Cortex of kidney (tissue), 1 donor: Measurements from ENCODE around the gene NUP62.

ENCODE experiments used
- DNase-seq: peaks from one replicate; lab custom pipeline; 2025; lab: John Stamatoyannopoulos, UW

The NUP62 gene

DNA sequence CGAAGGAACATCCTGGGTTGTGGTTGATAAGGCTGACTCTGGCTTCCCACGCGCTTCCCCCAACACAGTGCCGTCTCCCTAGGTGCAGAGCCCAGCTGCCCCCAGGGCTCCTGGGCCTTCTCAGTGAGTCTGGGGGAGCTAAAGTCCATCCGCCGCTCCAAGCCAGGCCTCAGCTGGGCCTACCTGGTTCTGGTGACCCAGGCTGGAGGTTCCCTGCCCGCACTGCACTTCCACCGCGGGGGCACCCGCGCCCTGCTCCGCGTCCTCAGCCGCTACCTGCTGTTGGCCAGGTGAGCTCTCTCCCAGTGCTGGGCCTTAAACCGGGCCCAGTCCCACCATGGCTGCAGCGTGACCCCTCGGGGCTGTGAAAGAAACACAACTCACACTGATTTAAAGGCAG is 48.1 kb downstream of the NUP62 start:
- DNase-seq: no peak

DNA sequence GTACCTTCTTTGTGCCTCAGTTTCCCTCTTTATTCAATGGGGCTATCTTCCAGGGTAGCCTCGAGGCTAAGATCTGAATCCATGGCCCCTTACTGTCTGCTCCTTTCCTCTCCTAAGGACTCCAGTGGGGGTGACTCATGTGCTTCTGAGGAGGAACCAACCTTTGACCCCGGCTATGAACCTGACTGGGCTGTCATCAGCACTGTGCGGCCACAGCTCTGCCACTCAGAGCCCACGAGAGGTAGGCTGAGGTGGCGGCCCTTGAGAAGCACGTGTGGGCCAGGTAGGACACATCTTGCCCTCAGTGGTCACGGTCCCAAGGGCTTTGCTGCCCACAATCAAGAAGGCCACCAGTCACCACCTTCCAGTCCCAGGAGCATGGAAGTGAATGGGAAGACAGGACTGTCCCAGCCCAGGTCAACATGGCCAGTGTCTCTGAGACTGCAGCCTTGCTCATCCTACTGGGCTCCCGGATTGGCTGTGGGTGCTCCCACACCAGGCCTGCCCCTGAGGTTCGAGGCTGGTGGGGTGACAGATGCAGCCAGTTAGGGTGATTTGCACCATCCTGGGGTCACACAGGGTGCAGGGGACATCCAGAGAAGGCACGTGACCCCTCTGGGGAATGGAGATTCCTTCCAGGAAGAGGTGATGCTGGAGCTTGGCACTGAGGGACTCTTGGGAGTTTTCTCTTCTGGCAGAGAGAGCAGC is 49.0 kb downstream of the NUP62 start:
- no peak for DNase-seq

DNA sequence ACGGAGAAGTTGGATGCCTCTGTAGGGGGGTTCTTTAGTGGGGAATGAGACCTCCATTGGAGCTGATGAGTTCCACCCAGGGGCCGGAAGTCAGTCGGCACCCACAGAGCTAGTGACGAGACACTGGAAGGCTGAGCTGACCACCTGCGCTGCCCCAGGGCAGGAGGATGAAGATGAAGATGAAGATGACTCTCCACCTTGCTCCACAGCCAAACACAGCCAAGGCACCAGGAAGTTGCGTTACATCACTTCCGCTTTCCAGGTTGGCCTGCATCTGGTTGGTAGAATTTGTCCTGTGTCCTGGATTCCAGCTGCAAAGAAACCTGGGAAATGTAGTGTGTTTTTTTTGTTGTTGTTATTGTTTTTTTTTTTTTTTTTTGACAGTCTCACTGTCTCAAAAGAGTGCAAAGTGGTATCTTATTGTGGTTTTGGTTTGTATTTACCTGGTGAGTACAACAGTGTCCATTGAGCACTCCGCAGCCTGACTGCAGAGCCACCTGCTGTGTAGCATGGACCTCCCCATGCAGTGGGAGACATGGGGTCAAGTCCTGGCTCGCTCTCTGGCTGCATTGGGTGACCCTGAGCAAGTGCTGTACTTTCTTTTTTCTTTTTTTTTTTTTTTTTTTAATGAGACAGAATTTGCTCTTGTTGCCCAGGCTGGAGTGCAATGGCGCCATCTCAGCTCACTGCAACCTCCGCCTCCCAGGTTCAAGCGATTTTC is 49.9 kb downstream of the NUP62 start:
- DNase-seq: no peak

DNA sequence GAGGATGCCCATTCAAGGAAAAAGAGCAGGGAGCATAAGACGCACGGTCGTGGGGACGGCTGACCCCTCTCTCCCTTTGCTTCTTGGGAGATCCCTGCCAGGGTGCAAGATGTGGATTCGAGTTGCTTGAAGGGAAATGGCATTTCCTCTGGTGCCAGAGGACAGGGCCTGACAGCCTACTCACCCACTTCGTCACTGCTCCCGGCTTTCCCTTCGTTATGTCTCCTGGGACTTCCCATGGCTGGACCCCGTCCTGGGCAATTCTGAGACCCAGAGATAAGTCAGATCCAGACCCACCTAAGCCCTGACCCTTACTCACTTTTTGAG is 50.6 kb downstream of the NUP62 start:
- DNase-seq: no peak

DNA sequence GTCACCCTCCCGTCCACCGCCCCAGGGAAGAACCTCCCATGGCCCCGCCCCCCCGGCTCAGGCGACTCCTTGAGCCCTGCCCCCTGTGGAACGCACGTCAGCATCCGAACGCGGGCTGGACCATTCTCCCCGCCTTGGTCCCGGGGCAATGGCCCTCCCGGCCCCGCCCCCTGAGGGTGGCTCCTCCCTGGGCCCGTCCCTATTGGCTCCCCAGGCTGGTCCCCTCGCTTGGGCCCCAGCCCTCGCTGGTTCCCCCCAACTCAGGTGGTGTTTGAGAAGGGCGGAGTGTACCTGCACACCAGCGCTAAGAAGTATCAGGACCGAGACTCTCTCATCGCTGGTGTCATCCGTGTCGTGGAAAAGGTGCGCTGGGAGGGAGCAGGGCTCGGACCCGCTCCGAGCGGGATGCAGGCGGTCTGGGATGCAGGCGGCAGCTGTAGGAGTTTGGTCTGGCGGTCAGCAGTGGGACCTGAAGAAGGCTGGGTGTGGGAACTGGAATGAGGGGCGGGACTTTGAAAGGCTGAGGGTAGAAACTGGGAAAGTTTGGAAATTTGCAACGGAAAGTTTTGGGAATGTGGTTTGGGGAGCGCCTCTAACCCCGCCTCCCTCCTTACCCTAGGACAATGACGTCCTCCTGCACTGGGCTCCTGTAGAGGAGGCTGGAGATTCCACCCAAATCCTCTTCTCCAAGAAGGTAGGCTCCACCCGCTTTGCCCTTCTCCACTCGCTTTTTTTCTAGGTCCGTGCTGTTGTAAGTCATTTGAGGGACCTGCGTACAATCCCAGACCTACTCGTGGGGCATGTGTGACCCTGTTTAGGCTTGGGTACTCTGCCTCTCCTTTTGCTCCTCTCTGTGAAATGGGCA is 51.2 kb downstream of the NUP62 start:
- DNase-seq: peak; percentile 33

DNA sequence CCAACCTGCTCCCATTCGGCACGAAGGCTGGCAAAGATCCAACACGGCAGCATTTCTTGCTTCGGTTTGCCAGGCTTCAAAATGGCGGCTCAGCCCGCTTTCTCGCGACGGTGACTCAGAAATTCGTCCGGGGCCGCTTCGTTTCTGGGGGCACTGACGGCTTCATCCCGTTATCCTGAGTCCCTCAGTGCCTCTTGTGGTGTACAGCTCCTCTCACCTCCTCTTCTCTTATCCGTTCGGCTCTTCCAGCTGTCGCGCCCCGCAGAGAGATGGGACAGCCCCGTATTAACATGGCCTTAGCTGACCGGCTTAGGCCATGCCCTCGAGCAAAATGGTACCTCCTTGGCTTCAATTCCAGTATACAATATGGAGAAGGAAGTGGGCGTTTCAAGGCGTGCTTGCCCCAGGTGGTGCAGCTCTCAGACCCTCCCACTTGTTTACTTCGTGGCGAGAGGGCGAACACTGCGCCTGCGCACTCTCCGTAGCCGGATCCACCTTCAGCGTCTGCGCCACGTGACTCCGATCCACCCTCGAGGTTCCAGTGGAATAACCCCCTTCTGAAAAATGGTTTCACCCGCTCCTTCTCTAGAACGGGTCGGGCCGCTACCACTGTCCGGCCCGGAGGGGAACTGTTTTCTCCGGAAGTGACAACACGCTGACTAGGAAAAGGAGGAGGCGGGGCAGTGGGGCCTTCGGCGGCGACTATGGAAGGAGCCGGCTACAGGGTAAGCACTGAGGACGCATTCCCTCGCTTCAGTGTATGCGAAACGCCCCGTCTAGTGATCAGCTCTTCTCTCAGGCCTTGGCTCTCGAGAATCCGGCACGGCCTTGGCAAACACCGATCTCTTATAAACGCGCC is 52.1 kb downstream of the NUP62 start, which contains the start of the genes AKT1S1 and TBC1D17:
AKT1S1 (minus strand) TSS at position 336 of the 859 bp plus-strand sequence. CDS start 4,060 bp downstream, outside the sequence.
TBC1D17 (plus strand) TSS at position 683 of the 859 bp plus-strand sequence; CDS start at position 705, 22 bp downstream.
- DNase-seq: peak; percentile 80

DNA sequence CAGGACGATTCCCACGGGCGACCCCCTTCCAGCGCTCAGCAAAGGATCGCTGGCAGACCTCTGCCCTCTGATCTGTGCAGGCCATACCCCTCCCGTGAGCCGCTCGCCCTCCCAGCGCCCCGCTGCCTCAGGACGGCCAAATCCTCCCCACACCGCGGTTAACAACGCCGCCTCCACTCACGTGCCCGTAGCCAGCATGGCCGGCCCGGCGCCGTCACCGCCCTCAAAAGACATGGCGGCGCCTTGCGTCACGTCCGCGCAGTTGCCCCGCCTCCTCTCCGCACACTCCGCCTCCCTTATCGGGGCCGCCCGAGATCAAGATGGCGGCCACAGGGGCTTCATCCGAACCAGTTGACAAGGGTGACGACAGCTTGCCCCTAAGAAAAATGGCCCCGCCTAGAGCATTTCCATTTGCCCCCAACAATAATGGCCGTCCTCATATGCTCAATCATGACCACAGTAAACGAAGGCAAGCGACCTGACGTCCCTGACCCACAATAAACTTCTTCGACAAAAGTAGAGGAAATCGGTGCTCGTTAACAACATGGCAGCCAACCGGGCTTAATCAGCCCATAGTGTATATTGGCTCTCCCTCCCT is 52.8 kb downstream of the NUP62 start:
- peak; percentile 47 for DNase-seq

DNA sequence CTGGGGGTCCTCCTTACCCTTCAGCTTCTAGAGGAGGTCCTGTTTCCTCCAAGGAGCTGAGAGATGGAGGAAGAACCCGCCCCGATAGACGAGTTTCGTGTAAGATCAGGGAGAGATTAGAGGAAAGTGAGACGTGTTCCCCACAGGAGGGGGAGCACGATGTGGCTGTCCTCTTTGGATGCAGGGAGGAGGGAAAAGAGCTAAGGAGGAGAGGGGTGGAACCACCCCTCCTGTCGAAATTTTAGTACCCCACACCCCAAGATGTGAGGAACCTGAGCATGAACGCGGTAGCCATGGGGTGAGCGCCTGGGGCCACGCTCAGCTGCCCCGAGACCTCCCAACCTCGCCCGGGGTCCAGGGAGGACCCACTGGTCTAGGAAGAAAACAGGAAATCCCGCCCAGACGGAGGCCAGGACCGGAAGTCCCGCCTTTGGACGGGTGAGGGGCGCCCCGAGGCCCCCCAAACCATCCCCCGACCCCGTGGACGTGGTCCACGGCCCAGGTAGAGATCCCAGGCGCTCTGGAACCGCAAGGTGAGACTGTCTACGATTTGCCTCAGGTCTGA is 53.4 kb downstream of the NUP62 start:
- no peak for DNase-seq

DNA sequence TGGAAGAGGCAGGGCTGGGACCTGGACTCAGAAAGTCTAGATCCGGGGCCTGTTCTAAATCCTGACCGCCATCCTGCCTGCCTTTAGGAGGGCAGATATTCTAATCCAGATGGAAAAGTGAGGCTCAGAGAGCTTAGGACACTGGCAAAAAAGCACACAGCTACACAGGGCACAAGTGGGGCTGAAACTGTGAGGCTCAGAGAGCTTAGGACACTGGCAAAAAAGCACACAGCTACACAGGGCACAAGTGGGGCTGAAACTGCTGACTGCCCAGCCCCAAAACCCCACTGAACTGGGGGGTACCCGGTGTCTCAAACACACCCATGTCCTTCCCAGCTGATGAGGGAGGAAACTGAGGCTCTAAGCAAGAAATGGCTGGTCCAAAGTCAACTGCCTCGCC is 54.1 kb downstream of the NUP62 start:
- DNase-seq: no peak

DNA sequence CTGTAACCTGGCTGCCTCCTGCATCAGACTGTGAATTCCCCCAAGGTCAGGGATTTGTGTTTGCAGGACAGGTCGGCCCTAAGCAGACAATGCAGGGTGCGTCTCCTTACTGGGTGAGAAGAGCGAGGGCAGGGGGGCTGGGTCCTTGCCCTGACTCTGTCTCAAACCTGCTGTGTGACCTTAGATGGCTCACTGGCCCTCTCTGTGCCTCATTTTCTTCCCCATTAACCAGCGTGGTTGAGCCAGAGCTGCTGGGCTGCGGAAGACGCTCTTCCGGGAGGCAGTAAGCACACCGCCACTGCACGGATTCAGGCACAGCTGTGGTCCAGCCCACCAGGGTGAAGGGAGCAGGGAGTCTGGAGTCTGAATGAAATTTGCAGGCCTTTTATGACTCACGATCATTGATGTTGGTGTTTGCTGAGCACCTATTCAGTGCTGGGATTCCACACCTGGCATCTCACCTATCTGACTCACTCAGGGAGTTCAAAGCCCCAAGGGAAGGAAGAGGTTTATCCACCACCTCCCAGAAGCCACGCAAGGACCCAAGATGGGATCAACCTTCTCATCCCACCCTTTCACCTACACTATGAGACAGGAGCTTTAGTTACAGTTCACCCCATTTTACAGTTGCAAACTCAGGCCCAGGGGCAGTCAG is 54.7 kb downstream of the NUP62 start:
- DNase-seq: no peak

DNA sequence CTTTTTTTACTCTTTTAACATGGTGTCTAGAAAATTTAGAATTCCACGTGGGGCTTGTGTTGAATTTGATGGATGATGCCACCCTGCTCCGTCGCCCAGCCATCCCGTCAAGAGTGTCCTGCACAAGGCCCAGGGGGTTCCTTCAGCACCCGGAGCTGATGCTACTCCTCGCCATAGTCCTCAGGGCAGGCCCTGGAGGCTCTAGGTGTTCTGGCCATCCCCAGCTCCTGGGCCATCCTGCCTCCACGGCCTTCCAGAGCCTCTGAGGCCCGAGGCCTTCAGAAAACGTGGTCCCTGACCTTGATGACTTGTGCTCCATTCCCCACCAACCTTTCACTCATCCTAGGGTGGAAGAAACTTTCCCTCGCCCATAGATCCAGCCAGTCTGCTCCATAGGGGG is 55.5 kb downstream of the NUP62 start:
- DNase-seq: no peak

DNA sequence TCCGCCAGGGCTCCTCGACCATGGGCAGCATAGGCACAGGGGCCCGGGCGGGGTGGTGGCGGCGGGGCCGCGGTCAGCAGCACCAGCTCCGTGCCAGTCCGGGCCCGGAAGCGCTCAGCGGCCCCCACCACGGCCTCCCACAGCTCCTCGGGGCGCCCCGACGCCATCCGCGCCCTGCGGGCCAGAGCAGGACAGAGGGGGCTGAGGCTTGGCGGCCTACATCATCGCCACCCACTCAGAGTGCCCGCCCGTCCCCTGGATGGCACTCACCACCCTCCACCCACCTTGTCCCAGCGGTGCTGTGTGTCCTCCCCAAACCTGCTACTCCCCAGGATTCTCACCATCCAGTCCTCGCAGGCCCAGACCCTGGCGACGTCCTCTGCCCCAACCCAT is 56.2 kb downstream of the NUP62 start:
- no peak for DNase-seq

DNA sequence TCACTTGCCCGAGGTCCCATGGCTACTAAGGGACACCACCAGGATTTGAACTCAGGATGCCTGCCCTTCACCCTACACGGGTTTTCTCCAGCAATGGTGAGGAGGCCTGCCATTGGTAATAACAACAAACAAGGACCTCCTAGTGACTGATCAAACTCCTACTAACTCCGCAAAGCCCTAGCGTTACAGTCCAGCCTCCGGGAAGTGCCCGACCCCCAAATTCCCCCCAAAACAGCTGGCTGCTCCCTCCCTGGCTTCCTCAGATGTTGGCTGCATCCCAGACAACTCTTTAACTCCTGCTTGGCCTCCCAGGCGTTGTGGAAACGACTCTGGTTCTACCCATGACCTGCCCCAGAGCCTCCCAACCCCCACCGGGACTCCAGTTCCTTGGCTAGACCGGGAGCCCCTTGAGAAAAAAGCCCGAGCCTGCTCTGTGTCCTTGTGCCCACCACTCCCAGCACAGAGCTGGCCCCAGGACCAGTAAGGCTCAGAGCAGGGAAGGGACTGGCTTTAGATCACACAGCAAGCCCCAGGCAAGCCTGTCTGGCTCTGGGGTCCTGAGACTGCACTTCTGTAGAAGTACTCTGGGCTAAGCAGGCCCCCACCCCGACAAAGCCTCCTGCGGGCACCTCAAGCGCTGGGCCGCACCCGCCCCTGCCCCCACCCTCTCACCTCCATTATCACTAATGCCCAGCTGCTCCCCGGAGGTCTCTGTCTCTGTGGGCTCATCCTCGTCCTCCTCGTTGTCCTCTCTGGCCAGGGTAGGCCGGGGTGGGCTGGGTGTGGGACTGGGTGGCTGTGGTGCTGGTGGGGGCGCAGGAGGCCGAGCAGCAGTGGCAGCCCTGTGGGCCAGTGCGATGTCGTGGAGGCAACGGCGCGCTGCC is 56.8 kb downstream of the NUP62 start:
- DNase-seq: no peak

DNA sequence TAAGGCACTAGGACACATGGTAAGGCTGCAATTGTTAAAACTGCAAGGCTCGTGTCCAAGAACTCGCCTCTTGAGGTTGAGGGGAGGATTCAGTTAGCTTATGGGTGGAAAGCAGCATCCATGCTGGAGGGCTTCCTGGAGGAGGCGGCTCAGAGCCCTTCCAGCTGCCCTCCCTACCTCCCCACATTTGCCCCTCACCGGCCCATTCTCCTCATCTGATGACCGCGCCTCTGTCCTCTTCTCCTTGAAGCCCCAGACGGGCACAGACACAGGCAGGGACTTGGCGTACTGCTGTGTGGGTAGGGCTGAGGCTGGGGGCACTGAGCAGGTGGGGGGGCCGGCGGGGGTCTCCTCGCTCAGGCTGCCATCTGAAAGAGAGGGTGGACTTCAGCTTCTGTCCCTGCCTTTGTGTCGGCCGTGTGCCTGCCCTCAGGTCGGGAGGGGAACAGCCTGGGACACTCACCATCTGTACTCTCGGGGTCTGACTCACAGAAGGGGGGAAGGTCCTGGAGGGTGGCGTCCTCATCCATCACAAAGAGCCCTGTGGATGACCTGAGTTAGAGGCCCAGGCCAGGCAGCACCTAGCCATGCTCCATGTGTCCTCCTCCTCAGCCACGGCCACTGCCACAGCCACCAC is 57.8 kb downstream of the NUP62 start:
- DNase-seq: no peak

DNA sequence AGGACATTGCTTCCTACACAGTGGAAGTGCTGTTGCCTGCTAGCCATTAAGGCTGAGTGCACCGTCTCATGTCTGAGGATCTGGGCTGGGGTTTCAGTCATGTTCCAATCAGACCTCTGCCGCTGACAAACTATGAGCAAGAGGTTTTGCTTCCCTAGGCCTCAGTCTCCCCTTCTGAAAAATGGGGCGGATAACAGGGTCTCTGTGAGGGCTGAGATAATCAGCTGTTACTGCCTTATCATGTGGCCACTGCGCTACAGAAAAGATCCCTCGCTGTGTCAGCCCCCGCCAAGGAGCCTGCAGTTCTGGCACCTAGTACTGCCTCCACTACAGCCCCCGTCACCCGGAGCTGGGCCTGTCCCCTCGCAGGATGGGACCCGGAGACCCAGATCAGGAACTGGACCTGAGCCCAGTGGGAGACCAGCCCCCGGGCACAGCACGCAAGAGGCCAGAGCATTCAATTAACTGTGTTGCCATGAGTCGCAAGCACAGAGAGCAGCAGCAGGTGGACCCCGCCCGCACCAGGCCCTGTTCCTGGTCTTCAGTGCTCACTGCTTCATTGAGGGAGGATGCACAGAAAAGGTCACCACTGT is 58.9 kb downstream of the NUP62 start:
- DNase-seq: no peak

DNA sequence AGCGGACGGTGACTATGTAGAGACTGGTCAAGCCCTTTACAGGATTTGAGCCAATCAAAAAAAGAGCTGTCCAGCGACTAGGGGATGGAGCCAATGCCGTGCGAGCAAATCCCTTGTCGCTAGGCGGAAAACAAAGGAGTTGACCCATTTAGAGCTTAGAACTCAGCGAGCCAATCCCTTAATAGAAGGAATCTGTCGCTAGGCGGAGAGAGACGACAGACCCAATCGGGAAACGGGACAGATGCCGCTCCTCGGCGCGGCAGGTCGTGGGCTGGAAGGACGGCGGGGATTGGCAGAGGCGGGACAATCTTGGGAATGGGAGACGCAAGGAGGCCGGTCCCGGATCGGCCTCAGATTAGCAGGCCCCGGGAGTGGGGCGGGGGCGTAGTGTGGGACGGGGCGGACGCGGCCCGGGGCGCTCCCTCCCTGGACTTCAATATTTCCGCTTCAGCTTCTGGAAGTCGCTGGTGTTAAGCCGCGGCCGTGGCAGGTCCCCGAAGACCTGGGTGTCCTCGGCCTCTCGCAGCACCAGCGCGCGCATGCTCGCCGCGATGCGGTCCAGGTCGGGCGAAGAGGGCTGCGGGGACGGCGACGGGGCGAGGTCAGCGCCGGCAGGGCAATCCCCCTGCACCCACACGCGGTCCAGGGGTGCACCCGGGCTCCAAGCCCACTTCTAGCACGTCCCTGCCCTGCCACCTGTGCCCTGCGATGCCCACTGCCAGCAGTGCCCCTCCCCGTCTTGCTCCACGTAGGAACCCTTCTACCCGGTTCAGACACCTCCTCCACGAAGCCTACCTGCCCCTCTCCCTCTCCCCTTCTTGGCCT is 59.6 kb downstream of the NUP62 start:
- peak; percentile 76 for DNase-seq

DNA sequence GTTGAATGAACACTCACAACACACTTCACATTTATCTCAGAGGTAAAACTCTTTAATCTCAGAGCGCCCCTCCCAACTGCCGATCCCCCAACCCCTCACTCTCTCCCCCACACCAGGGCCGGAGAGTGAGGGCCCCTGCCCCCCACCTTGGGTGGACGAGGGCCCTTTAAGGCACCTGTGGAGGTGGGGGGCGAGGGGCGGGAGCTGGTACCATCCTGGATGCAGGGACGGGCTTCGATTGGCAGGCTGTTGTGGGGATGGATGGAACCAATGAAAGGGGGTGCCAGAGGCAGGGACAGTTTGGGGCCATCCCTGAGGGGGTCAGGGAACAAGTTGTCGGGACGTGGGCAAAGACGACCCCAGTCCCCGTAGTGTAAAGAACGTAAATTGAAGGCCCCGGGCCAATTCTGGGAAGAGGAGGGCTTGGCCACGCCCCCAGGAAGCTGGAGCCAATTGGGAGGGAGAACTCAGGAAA is 60.3 kb downstream of the NUP62 start:
- no peak for DNase-seq
